ENCODE measurements around the gene FAM193B. TPM values are rescaled to one million over a fixed set of nuclear protein-coding genes. Genes with fewer than 3 reads are reported as not detected.
"Not testable (repeated sequence)": the region's sequence is repeated elsewhere in the genome, so short reads cannot be mapped to it uniquely, and the experiment has no call there.

The FAM193B gene
- polyA plus RNA-seq, 2 of the 4 experiments (the other 2 are of a cell fraction), result 19.4 to 28.9 TPM

DNA sequence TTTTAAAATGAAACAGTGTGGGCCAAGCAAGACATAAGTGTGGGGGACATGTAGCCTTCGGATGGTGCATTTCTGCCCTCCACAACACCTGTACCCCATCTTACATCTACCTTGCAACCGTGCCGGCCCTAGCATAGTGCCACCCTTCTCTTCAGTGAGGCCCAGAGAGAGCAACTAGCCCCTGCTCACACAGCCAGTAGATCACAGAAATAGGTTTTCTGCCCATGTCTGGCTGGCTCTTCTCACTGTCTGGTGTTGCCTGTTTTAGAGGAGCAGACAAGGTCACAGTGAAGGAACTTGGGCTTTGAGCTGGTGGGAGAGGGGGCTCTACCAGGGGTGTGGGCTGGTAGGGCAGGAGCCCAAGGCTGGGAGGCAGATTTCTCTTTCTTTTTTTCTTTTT, 68.1 kb downstream of the FAM193B start (continued):
- TF ChIP-seq, protein P1, sequence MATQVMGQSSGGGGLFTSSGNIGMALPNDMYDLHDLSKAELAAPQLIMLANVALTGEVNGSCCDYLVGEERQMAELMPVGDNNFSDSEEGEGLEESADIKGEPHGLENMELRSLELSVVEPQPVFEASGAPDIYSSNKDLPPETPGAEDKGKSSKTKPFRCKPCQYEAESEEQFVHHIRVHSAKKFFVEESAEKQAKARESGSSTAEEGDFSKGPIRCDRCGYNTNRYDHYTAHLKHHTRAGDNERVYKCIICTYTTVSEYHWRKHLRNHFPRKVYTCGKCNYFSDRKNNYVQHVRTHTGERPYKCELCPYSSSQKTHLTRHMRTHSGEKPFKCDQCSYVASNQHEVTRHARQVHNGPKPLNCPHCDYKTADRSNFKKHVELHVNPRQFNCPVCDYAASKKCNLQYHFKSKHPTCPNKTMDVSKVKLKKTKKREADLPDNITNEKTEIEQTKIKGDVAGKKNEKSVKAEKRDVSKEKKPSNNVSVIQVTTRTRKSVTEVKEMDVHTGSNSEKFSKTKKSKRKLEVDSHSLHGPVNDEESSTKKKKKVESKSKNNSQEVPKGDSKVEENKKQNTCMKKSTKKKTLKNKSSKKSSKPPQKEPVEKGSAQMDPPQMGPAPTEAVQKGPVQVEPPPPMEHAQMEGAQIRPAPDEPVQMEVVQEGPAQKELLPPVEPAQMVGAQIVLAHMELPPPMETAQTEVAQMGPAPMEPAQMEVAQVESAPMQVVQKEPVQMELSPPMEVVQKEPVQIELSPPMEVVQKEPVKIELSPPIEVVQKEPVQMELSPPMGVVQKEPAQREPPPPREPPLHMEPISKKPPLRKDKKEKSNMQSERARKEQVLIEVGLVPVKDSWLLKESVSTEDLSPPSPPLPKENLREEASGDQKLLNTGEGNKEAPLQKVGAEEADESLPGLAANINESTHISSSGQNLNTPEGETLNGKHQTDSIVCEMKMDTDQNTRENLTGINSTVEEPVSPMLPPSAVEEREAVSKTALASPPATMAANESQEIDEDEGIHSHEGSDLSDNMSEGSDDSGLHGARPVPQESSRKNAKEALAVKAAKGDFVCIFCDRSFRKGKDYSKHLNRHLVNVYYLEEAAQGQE (IDR thresholded peaks at IDR 0.05), result no peak
- TF ChIP-seq POLR2A (IDR thresholded peaks at IDR 0.05; ENCODE audit: low read length), result no peak
- TF ChIP-seq TFCP2L1 (CRISPR knock-in tag; IDR thresholded peaks at IDR 0.05), result no peak
- TF ChIP-seq MYC (IDR thresholded peaks at IDR 0.05; ENCODE audit: borderline replicate concordance, low read length), result no peak
- TF ChIP-seq, protein P2, sequence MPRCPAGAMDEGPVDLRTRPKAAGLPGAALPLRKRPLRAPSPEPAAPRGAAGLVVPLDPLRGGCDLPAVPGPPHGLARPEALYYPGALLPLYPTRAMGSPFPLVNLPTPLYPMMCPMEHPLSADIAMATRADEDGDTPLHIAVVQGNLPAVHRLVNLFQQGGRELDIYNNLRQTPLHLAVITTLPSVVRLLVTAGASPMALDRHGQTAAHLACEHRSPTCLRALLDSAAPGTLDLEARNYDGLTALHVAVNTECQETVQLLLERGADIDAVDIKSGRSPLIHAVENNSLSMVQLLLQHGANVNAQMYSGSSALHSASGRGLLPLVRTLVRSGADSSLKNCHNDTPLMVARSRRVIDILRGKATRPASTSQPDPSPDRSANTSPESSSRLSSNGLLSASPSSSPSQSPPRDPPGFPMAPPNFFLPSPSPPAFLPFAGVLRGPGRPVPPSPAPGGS (IDR thresholded peaks at IDR 0.05), result no peak
- no peak for TF ChIP-seq EP300 (IDR thresholded peaks at IDR 0.05)
- TF ChIP-seq, protein P3, sequence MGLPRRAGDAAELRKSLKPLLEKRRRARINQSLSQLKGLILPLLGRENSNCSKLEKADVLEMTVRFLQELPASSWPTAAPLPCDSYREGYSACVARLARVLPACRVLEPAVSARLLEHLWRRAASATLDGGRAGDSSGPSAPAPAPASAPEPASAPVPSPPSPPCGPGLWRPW (IDR thresholded peaks at IDR 0.05), result no peak

DNA sequence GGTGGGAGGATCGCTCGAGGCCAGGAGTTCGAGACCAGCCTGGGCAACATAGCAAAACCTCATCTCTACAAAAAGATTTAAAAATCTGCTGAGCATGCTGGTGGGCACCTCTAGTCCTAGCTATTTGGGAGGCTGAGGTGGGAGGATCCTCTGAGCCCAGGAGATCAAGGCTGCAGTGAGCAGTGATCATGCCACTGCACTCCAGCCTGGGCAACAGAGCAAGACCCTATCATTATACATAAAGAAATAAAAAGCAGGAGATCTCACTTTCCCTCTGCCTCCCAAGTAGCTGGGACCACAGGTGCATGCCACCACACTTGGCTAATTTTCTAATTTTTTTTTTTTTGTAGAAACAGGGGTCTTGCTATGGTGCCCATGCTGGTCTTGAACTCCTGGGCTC, 68.6 kb downstream of the FAM193B start:
- not testable (repeated sequence) for DNase-seq (ENCODE audit: low read depth in 1 of 2, low spot score in 1 of 2); FAIRE-seq; H3K27ac ChIP-seq; H3K4me2 ChIP-seq; H3K4me3 ChIP-seq; ATAC-seq; H3K4me1 ChIP-seq; H3K9me3 ChIP-seq
- POLR2A ChIA-PET, result interaction anchor here (1.3 kb wide), 1 partner anchor 11 kb away, joined by 3 read pairs; no protein-coding TSS in a partner anchor
- CTCF ChIA-PET, result interaction anchor here (0.6 to 19.7 kb wide), 5 partner anchors 6 to 119 kb away, joined by 3 to 241 read pairs (median 9); partner anchors contain the start of gene DBN1
- WGBS (ENCODE audit: missing lambda C conversion rate), result 100% methylated on average over 3 of the region's 3 CpGs

DNA sequence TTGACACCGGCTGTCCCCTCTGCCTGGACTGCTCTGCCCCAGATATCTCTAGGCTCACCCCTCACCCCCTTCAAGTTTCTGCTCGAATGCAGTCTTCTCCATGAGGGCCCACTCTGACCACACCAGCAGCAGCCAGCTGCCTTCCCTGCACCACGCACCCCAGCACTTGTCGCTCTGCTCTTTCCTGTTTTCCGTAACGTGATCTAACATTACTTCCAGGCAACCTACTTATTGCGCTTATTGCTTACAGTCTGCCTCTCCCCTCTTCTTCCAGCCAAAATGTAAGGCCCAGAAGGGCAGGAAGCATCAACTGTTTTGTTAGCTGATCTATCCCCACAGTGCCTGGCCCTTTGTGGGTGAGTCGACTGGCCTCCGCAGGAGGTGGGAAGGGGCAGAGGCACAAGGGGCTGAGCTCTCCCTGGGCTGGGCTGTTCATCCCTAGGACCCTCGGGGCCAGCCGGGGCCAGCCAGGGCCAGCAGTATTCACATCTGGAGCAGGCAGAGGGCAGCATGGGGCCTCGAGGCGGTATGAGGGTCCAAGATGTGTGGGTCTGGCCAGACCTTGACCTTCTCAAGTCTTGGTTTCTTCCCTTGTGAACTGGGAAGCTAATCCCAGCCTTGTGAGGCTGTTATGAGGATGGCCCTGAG, 69.3 kb downstream of the FAM193B start:
- no peak overlapping the region for H3K27ac ChIP-seq
- no peak for FAIRE-seq
- DNase-seq (ENCODE audit: low read depth in 1 of 2, low spot score in 1 of 2), result no peak
- 0 out of 6 replicates have a peak, but pooled peaks of 1 of the 2 experiments have one; percentile 7 for ATAC-seq
- H3K9me3 ChIP-seq, result no peaks in the 10 kb centered on the region
- ChIA-PET CTCF (interaction anchor here (0.8 to 19.7 kb wide), 4 partner anchors 6 to 29 kb away, joined by 3 to 241 read pairs (median 6); no protein-coding TSS in a partner anchor), POLR2A (interaction anchor here (1.3 kb wide), 1 partner anchor 12 kb away, joined by 3 read pairs; no protein-coding TSS in a partner anchor)
- no peaks in the 10 kb centered on the region for H3K4me1 ChIP-seq
- no peak for TF ChIP-seq ZFP36 (IDR thresholded peaks at IDR 0.05; ENCODE audit: borderline replicate concordance, partially characterized antibody)
- TF ChIP-seq RAD21 (conservative IDR thresholded peaks at IDR 0.05 in 1 of 2, IDR thresholded peaks at IDR 0.05 in 1 of 2), result no peak
- TF ChIP-seq, protein P2 (IDR thresholded peaks at IDR 0.05), result no peak
- TF ChIP-seq JUNB (IDR thresholded peaks at IDR 0.05), result no peak
- no peak for TF ChIP-seq CHD4 (IDR thresholded peaks at IDR 0.05; ENCODE audit: borderline replicate concordance)
- TF ChIP-seq RNF2 (IDR thresholded peaks at IDR 0.05; ENCODE audit: borderline replicate concordance, low read depth), result no peak
- TF ChIP-seq EHMT2 (IDR thresholded peaks at IDR 0.05; ENCODE audit: low read depth), result no peak
- TF ChIP-seq CBX2 (IDR thresholded peaks at IDR 0.05; ENCODE audit: borderline replicate concordance, low read depth), result no peak
- no peak for TF ChIP-seq CBX8 (IDR thresholded peaks at IDR 0.05)
- TF ChIP-seq BHLHE40 (IDR thresholded peaks at IDR 0.05; ENCODE audit: low read depth, low read length), result no peak
- no peak for TF ChIP-seq NPAS2 (CRISPR knock-in tag; IDR thresholded peaks at IDR 0.05; ENCODE audit: borderline replicate concordance)
- TF ChIP-seq, protein P4, sequence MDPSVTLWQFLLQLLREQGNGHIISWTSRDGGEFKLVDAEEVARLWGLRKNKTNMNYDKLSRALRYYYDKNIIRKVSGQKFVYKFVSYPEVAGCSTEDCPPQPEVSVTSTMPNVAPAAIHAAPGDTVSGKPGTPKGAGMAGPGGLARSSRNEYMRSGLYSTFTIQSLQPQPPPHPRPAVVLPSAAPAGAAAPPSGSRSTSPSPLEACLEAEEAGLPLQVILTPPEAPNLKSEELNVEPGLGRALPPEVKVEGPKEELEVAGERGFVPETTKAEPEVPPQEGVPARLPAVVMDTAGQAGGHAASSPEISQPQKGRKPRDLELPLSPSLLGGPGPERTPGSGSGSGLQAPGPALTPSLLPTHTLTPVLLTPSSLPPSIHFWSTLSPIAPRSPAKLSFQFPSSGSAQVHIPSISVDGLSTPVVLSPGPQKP (IDR thresholded peaks at IDR 0.05; ENCODE audit: low read depth, low read length), result no peak
- TF ChIP-seq JUN (IDR thresholded peaks at IDR 0.05), result no peak
- TF ChIP-seq, protein P3 (IDR thresholded peaks at IDR 0.05), result no peak
- TF ChIP-seq SREBF2 (IDR thresholded peaks at IDR 0.05), result no peak
- no peak overlapping the region for H3K4me3 ChIP-seq
- H3K4me2 ChIP-seq, result no peak overlapping the region
- WGBS (ENCODE audit: missing lambda C conversion rate), result 70% methylated on average over 9 of the region's 13 CpGs

All from A549 (cell line).